OCI-LY3 (cell line): Measurements from ENCODE around the gene CHD2.

Experiments
- EZH2phosphoT487 ChIP-seq: fragments of 200-600 bp; shearing (Covaris generic); IDR thresholded peaks from 2 replicates; pipeline ENCODE4 v1.6.1; 2018; ENCODE audit warnings: antibody characterized with exemption, mixed run types, low read depth
- TF ChIP-seq, protein P1 (sequence below): fragments of 200-600, 300-600 bp; sonication (generic); IDR thresholded peaks from 2 replicates; pipeline ENCODE4 v1.5.1; 2014; ENCODE audit warnings: antibody characterized with exemption, low read length, low read depth

DNA sequence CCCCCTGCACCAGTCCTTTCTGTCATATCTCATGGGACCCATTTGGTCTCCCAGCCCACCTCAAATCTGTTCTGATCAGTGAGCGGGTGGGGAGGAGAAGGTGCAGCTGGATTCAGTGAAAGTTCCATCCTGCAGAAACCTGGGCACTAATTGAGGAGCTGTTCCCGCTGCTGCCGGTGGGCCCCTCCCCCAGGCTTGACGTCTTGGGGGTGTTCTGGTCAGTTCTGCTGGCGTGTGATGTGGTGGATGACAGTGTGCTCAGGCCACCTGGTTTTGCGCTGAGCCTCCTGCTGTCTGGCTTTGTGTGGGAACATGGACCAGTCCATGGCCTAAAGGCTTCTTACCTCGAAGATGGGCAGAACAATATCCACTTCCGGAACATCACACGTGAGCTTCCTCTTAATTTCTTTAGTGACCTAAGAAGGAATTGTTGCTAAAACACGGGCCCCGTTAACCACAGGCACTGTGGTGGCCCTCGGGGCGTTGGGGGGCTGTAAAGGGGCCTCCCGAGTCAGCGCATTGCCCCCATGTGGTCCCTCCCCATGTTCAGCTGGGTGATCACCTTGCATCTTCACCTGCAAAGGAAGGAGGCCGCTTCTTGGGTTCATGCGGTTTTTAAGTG is 129.2 kb downstream of the CHD2 start:
- TF ChIP-seq, protein P1, sequence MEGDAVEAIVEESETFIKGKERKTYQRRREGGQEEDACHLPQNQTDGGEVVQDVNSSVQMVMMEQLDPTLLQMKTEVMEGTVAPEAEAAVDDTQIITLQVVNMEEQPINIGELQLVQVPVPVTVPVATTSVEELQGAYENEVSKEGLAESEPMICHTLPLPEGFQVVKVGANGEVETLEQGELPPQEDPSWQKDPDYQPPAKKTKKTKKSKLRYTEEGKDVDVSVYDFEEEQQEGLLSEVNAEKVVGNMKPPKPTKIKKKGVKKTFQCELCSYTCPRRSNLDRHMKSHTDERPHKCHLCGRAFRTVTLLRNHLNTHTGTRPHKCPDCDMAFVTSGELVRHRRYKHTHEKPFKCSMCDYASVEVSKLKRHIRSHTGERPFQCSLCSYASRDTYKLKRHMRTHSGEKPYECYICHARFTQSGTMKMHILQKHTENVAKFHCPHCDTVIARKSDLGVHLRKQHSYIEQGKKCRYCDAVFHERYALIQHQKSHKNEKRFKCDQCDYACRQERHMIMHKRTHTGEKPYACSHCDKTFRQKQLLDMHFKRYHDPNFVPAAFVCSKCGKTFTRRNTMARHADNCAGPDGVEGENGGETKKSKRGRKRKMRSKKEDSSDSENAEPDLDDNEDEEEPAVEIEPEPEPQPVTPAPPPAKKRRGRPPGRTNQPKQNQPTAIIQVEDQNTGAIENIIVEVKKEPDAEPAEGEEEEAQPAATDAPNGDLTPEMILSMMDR, result no peak
- no peak for TF ChIP-seq EZH2phosphoT487
